ENCODE results near the gene MARF1. TPM values are rescaled to one million over a fixed set of nuclear protein-coding genes. Genes with fewer than 3 reads are reported as not detected.

Gene MARF1
- total RNA-seq, 4 donors from 2014 or later, result 32.0 to 52.6 (median 41.1) TPM

- in situ Hi-C loops (cut with MboI; ENCODE audit: low pct_ligation_motif_present in 1 of 4, low pct_unique_long_range_greater_than_20kb in 1 of 4, low sequenced_read_pairs in 3 of 4) (no loop called here), intact Hi-C loops (cut with DNase I; ENCODE audit: low total_unique reads) (no loop called here)
- no peak overlapping the region for H3K27ac ChIP-seq
- no peak for DNase-seq
- whole genome bisulfite sequencing, 2 donors (ENCODE audit: low coverage in 1 of 2), result 98 to 100% methylated on average over 1 to 3 of the region's 3 CpGs
- H3K4me3 ChIP-seq, result no peak overlapping the region
- H3K4me1 ChIP-seq, result no peaks in the 10 kb centered on the region
- TF ChIP-seq, protein P1, sequence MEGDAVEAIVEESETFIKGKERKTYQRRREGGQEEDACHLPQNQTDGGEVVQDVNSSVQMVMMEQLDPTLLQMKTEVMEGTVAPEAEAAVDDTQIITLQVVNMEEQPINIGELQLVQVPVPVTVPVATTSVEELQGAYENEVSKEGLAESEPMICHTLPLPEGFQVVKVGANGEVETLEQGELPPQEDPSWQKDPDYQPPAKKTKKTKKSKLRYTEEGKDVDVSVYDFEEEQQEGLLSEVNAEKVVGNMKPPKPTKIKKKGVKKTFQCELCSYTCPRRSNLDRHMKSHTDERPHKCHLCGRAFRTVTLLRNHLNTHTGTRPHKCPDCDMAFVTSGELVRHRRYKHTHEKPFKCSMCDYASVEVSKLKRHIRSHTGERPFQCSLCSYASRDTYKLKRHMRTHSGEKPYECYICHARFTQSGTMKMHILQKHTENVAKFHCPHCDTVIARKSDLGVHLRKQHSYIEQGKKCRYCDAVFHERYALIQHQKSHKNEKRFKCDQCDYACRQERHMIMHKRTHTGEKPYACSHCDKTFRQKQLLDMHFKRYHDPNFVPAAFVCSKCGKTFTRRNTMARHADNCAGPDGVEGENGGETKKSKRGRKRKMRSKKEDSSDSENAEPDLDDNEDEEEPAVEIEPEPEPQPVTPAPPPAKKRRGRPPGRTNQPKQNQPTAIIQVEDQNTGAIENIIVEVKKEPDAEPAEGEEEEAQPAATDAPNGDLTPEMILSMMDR (IDR thresholded peaks at IDR 0.05), result no peak
- TF ChIP-seq POLR2AphosphoS5 (IDR thresholded peaks at IDR 0.05) (no peak), EP300 (IDR thresholded peaks at IDR 0.05; ENCODE audit: low read depth) (no peak), POLR2A (IDR thresholded peaks at IDR 0.05) (no peak)
- H3K9me3 ChIP-seq, result no peaks in the 10 kb centered on the region
- peaks cover 0 to 65% (median 20%) of the 10 kb centered on the region in 4 donors for H3K36me3 ChIP-seq
- H3K27me3 ChIP-seq, result no peaks in the 10 kb centered on the region
Observed at GRCh38 chr16:15689290-15689689, 46.3 kb upstream of the MARF1 start.

DNA sequence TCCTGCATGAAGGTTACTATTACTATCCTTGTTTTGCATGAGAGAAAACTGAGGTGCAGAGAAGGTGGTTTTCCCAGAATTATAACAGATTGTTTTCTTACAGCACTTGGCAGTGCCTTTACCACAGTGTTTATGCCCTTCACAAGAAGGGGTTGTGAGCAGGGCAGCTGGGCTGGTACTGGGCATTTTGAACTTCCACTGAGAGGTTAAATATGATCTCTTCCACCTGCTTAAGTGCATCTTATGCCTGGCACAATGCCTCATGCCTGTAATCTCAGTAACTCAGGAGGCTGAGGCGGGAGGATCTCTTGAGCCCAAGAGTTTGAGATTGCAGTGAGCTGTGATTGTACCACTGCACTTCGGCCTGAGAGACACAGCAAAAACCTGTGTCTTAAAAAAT lies 43.3 kb upstream of the MARF1 start:
- Histone ChIP-seq H3K4me3 (no peak overlapping the region), H3K27ac (no peak overlapping the region), H3K4me1 (peaks cover 0 to 3% (median 0%) of the 10 kb centered on the region in 4 donors), H3K9me3 (no peaks in the 10 kb centered on the region), H3K36me3 (peaks cover 0 to 43% (median 11%) of the 10 kb centered on the region in 4 donors), H3K27me3 (no peaks in the 10 kb centered on the region)
- WGBS, 2 donors (ENCODE audit: low coverage in 1 of 2), result 100% methylated on average over 1 to 2 of the region's 2 CpGs
- in situ Hi-C loops (cut with MboI; ENCODE audit: low pct_ligation_motif_present in 1 of 4, low pct_unique_long_range_greater_than_20kb in 1 of 4, low sequenced_read_pairs in 3 of 4) (no loop called here), intact Hi-C loops (cut with DNase I; ENCODE audit: low total_unique reads) (no loop called here)
- no peak for DNase-seq
- TF ChIP-seq POLR2A (IDR thresholded peaks at IDR 0.05), result no peak
- no peak for TF ChIP-seq POLR2AphosphoS5 (IDR thresholded peaks at IDR 0.05)
- TF ChIP-seq, protein P1 (IDR thresholded peaks at IDR 0.05), result no peak
- TF ChIP-seq EP300 (IDR thresholded peaks at IDR 0.05; ENCODE audit: low read depth), result no peak

DNA sequence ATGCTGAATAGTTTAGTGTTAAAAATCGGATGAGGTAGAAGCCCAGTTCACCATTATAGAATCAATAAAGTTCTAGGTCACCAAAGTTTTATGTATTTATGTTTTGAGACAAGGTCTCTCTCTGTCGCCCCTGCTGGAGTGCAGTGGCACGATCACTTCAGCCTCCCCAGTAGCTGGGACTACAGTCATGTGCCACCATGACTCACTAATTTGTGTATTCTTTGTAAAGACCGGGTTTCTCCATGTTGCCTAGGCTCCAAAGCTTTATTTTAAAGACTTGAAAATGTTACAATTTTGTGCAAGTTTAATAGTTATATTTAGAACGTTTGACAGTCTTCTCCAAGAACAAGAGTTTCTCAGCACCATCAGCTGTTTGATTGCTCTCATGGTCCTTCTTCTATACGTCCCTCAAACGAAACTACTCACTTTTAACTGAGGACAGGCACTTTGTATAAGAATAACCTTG lies 39.2 kb upstream of the MARF1 start:
- intact Hi-C loops (cut with DNase I; ENCODE audit: low total_unique reads) (no loop called here), in situ Hi-C loops (cut with MboI; ENCODE audit: low pct_ligation_motif_present in 1 of 4, low pct_unique_long_range_greater_than_20kb in 1 of 4, low sequenced_read_pairs in 3 of 4) (no loop called here)
- 55 to 69% methylated on average over 7 of the region's 7 CpGs for WGBS, 2 donors (ENCODE audit: low coverage in 1 of 2)
- peak; percentile 21 for DNase-seq
- Histone ChIP-seq H3K27me3 (no peaks in the 10 kb centered on the region), H3K4me3 (no peak overlapping the region), H3K36me3 (peaks cover 0 to 27% (median 6%) of the 10 kb centered on the region in 4 donors), H3K27ac (peak overlapping the region in 1 of 4 donors; percentile 8), H3K4me1 (peaks cover 0 to 3% (median 0%) of the 10 kb centered on the region in 4 donors), H3K9me3 (no peaks in the 10 kb centered on the region)
- no peak for TF ChIP-seq POLR2A (IDR thresholded peaks at IDR 0.05)
- TF ChIP-seq, protein P1 (IDR thresholded peaks at IDR 0.05), result peak; percentile 25 to 39 (median 26)

DNA sequence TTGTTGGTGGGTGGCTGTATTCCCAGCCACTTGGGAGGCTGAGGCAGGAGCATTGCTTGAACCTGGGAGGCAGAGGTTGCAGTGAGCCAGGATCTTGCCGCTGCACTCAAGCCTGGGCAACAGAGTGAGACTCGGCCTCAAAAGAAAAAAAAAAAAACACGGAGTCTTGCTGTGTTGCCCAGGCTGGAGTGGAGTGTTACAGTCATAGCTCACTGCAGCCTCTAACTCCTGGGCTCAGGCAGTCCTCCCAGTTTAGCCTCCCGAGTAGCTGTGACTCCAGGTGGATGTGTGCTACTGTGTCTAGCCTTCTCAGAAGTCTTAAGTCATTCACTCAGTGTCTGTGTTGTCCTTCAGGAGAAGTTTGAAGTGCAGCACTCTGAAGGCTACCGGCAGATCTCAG lies 34.5 kb upstream of the MARF1 start:
- in situ Hi-C loops (cut with MboI; ENCODE audit: low pct_ligation_motif_present in 1 of 4, low pct_unique_long_range_greater_than_20kb in 1 of 4, low sequenced_read_pairs in 3 of 4), result no loop called here
- H3K4me1 ChIP-seq, result peaks cover 10 to 18% (median 13%) of the 10 kb centered on the region in 4 donors
- TF ChIP-seq EP300 (IDR thresholded peaks at IDR 0.05; ENCODE audit: low read depth) (no peak), POLR2AphosphoS5 (IDR thresholded peaks at IDR 0.05) (no peak), POLR2A (IDR thresholded peaks at IDR 0.05) (no peak)
- 97% methylated on average over 5 of the region's 5 CpGs; no CpG with 5 or more reads in 1 of the 2 donors for WGBS, 2 donors (ENCODE audit: low coverage in 1 of 2)
- no peaks in the 10 kb centered on the region for H3K9me3 ChIP-seq
- intact Hi-C loops (cut with DNase I; ENCODE audit: low total_unique reads), result no loop called here
- H3K27me3 ChIP-seq, result no peaks in the 10 kb centered on the region
- DNase-seq, result no peak
- no peak overlapping the region for H3K4me3 ChIP-seq
- no peak overlapping the region for H3K27ac ChIP-seq
- peaks cover 0 to 9% (median 4%) of the 10 kb centered on the region in 4 donors for H3K36me3 ChIP-seq

DNA sequence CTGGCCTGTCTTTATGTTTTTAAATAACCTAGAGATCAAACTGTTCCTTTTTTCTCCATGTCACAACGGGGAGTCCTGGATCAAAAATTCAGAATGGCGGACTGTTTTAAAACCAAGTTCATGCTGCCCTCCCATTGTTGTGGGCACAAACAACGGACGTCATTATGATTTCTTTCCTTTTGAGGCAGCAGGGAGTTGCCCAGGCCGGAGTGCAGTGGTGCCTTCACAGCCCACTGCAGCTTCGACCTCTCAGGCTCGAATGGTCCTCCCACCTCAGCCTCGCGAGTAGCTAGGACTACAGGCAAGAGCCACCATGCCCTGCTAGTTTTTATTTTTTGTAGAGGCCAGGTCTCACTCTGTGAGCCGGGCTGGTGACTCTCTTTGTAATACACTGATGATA lies 33.6 kb upstream of the MARF1 start:
- H3K4me3 ChIP-seq, result no peak overlapping the region
- peaks cover 10 to 23% (median 17%) of the 10 kb centered on the region in 4 donors for H3K4me1 ChIP-seq
- no peak for DNase-seq
- 82% methylated on average over 10 of the region's 10 CpGs; no CpG with 5 or more reads in 1 of the 2 donors for WGBS, 2 donors (ENCODE audit: low coverage in 1 of 2)
- H3K27me3 ChIP-seq, result no peaks in the 10 kb centered on the region
- intact Hi-C loops (cut with DNase I; ENCODE audit: low total_unique reads) (no loop called here), in situ Hi-C loops (cut with MboI; ENCODE audit: low pct_ligation_motif_present in 1 of 4, low pct_unique_long_range_greater_than_20kb in 1 of 4, low sequenced_read_pairs in 3 of 4) (no loop called here)
- peaks cover 0 to 9% (median 4%) of the 10 kb centered on the region in 4 donors for H3K36me3 ChIP-seq
- no peak overlapping the region for H3K27ac ChIP-seq
- no peaks in the 10 kb centered on the region for H3K9me3 ChIP-seq
- TF ChIP-seq POLR2A (IDR thresholded peaks at IDR 0.05) (no peak), POLR2AphosphoS5 (IDR thresholded peaks at IDR 0.05) (no peak), EP300 (IDR thresholded peaks at IDR 0.05; ENCODE audit: low read depth) (no peak)
- TF ChIP-seq, protein P1 (IDR thresholded peaks at IDR 0.05), result no peak

Measured in transverse colon (tissue), 4 donors.